Vagina (tissue), 2 donors: ENCODE data around the gene TFAP2A.

Experiments used
- POLR2AphosphoS5 ChIP-seq, 2 donors: sonication (generic); formaldehyde crosslinking; IDR thresholded peaks; one replicate each; pipeline ENCODE4 v1.9.0; 2017; ENCODE audit warnings: antibody characterized with exemption in 2 of 2, mild to moderate bottlenecking in 2 of 2, low read depth in 1 of 2; ENCODE audit not compliant: insufficient read depth in 1 of 2
- TF ChIP-seq, protein P1 (sequence below), 3 experiments: fragments of 450-650 bp in 2 of 3; fragments of 200-600 bp in 1 of 3; sonication (generic) in 1 of 3; IDR thresholded peaks; one replicate each; pipeline ENCODE4 v1.5.1; 2017 to 2019; ENCODE audit warnings: antibody characterized with exemption in 3 of 3, mild to moderate bottlenecking in 2 of 3, moderate library complexity in 2 of 3

DNA sequence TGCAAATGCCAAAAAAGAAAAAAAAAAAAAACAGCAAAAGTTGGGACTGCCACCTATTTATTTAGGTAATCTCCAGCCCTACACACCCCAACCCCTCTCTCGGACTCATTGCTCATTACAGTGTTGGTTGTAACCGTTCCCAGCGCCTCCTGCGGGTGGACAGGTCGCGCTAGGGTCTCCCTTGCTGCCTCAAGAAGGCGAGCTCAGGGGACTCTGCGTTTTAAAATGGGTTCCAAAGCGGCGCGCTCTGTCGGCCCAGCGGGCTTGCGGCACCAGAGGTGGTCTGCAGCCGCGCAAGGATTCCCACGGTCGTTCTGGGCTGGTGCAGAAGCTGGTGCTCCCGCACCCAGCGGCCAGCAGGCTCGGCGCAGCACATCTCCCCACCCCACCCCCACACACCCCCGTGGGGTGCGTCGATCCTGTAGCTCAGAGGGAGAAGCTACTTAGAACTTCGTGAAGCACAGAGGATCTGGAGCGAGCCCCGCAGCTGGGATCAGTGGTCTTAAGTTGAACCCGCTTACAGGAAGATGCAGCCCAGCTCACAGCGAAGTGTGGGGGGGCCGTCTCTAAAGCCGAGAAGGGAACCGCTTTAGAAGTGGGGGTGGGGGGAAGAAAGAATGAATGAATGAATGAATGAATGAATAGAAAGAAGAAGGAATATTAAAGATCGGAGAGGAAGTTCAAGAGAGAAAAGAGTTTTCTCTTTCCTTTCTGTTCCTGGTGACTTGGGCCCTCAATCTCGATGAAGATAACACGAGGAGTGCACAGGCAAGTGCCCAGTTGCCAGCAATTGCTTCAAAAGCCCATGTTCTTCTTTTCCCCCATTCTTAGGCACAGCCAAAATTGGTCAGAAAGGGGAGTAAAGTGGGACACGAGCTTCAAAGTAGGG is 780 bp downstream of the TFAP2A start:
- TF ChIP-seq, protein P1, sequence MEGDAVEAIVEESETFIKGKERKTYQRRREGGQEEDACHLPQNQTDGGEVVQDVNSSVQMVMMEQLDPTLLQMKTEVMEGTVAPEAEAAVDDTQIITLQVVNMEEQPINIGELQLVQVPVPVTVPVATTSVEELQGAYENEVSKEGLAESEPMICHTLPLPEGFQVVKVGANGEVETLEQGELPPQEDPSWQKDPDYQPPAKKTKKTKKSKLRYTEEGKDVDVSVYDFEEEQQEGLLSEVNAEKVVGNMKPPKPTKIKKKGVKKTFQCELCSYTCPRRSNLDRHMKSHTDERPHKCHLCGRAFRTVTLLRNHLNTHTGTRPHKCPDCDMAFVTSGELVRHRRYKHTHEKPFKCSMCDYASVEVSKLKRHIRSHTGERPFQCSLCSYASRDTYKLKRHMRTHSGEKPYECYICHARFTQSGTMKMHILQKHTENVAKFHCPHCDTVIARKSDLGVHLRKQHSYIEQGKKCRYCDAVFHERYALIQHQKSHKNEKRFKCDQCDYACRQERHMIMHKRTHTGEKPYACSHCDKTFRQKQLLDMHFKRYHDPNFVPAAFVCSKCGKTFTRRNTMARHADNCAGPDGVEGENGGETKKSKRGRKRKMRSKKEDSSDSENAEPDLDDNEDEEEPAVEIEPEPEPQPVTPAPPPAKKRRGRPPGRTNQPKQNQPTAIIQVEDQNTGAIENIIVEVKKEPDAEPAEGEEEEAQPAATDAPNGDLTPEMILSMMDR (IDR thresholded peaks at IDR 0.05): no peak
- TF ChIP-seq POLR2AphosphoS5 (IDR thresholded peaks at IDR 0.05; ENCODE audit: insufficient read depth in 1 of 2, low read depth in 1 of 2): no peak
